CD8-positive, alpha-beta memory T cell (primary cell): ENCODE data around the gene TPST2. TPM values are rescaled to one million over a fixed set of nuclear protein-coding genes. Genes with fewer than 3 reads are reported as not detected.

Experiments
- CTCF ChIA-PET: fragments of 350-600 bp; sonication (Branson Sonifier 250); formaldehyde crosslinking; loops from one replicate; lab custom pipeline; 2021; ENCODE audit warnings: antibody characterized with exemption; lab: Charles Lee
- POLR2A ChIA-PET: fragments of 350-600 bp; sonication (Branson Sonifier 250); formaldehyde crosslinking; loops from one replicate; lab custom pipeline; 2021; ENCODE audit warnings: antibody characterized with exemption; lab: Charles Lee
- DNase-seq, 5 donors: peaks; one replicate each; pipeline versions ENCODE4 v3.0.0 to v3.0.0-alpha.2; 2020 to 2022; ENCODE audit warnings: mixed read lengths in 1 of 5
- H3K27ac ChIP-seq: one replicate; pipeline ENCODE4 v1.7.0; 2013; ENCODE audit warnings: low read depth, mild to moderate bottlenecking, low read length, moderate library complexity
- H3K27me3 ChIP-seq: 2 replicates; pipeline ENCODE4 v1.7.0; 2013; ENCODE audit warnings: low read length, mild to moderate bottlenecking; ENCODE audit not compliant: insufficient read depth, poor library complexity, severe bottlenecking
- H3K36me3 ChIP-seq: 2 replicates; pipeline ENCODE4 v1.7.0; 2013; ENCODE audit warnings: mild to moderate bottlenecking, low read length, moderate library complexity; ENCODE audit not compliant: insufficient read depth
- H3K4me1 ChIP-seq: 2 replicates; pipeline ENCODE4 v1.7.0; 2013; ENCODE audit warnings: mild to moderate bottlenecking, low read length, moderate library complexity; ENCODE audit not compliant: insufficient read depth
- H3K4me3 ChIP-seq: 2 replicates; pipeline ENCODE4 v1.7.0; 2013; ENCODE audit warnings: mild to moderate bottlenecking, low read length
- H3K9me3 ChIP-seq: 2 replicates; pipeline ENCODE4 v1.7.0; 2013; ENCODE audit warnings: mild to moderate bottlenecking, low read length
- H3K27ac Mint-ChIP-seq, 8 donors: one replicate each; pipeline ENCODE4 v1.8.0; 2020 to 2021; ENCODE audit warnings: mixed read lengths in 8 of 8, mild to moderate bottlenecking in 6 of 8, inconsistent platforms in 3 of 8, moderate library complexity in 3 of 8
- H3K27me3 Mint-ChIP-seq, 2 donors: one replicate each; pipeline ENCODE4 v1.8.0; 2020 to 2021; ENCODE audit warnings: mixed read lengths in 2 of 2, mild to moderate bottlenecking in 1 of 2, moderate library complexity in 1 of 2
- H3K36me3 Mint-ChIP-seq, 3 donors: one replicate each; pipeline ENCODE4 v1.8.0; 2020 to 2021; ENCODE audit warnings: mixed read lengths in 3 of 3, inconsistent platforms in 1 of 3, mild to moderate bottlenecking in 1 of 3
- H3K4me1 Mint-ChIP-seq, 3 donors: one replicate each; pipeline ENCODE4 v1.8.0; 2020 to 2021; ENCODE audit warnings: mixed read lengths in 3 of 3, inconsistent platforms in 1 of 3, mild to moderate bottlenecking in 1 of 3
- H3K4me3 Mint-ChIP-seq, 7 donors: one replicate each; pipeline ENCODE4 v1.8.0; 2020 to 2021; ENCODE audit warnings: mixed read lengths in 7 of 7, mild to moderate bottlenecking in 6 of 7, moderate library complexity in 4 of 7, inconsistent platforms in 2 of 7
- H3K9me3 Mint-ChIP-seq, 5 donors: one replicate each; pipeline ENCODE4 v1.8.0; 2020 to 2022; ENCODE audit warnings: mixed read lengths in 5 of 5, mild to moderate bottlenecking in 3 of 5, moderate library complexity in 2 of 5, inconsistent platforms in 1 of 5
- polyA plus RNA-seq: library from polyadenylated mRNA; unstranded; fragments of 300-500 nt; fragmentation: Illumina TruSeq; gene quantifications from one replicate; pipeline ENCODE4 v1.2.3, GENCODE V29; 2021
- total RNA-seq, 2 experiments: library from RNA; stranded (reverse); gene quantifications; one replicate each; pipeline ENCODE4 v1.2.3, GENCODE V29; 2021

Gene TPST2
- total and polyA plus RNA-seq, 3 experiments from 2014 or later: 36.7 to 201 (median 37.3) TPM

- DNase-seq: no peak
Observed at GRCh38 chr22:26481694-26482093, 108.2 kb downstream of the TPST2 start.

GRCh38 chr22:26481112-26481693 lies 108.7 kb downstream of the TPST2 start:
- ChIA-PET POLR2A (interaction anchor here (0.5 to 3.9 kb wide), 2 partner anchors 163 to 192 kb away, joined by 3 to 34 read pairs; no protein-coding TSS in a partner anchor), CTCF (interaction anchor here (1.3 kb wide), 1 partner anchor 22 kb away, joined by 4 read pairs; no protein-coding TSS in a partner anchor)
- Mint-ChIP-seq H3K27ac (peak overlapping the region in 5 of 8 donors; percentile 1 to 94 (median 85)), H3K27me3 (no peaks in the 10 kb centered on the region), H3K9me3 (no peaks in the 10 kb centered on the region), H3K4me1 (peaks cover 71 to 90% (median 86%) of the 10 kb centered on the region in 3 donors), H3K4me3 (peak overlapping the region in 5 of 7 donors; percentile 9 to 51 (median 35)), H3K36me3 (peaks cover 10 to 54% (median 13%) of the 10 kb centered on the region in 3 donors)
- Histone ChIP-seq H3K9me3 (no peaks in the 10 kb centered on the region), H3K27me3 (no peaks in the 10 kb centered on the region), H3K27ac (no peak overlapping the region), H3K36me3 (peaks cover 17% of the 10 kb centered on the region), H3K4me3 (no peak overlapping the region), H3K4me1 (peaks cover 57% of the 10 kb centered on the region)
- no peak for DNase-seq

More at GRCh38 chr22:26481694-26482093, 108.2 kb downstream of the TPST2 start:
- Mint-ChIP-seq H3K9me3 (no peaks in the 10 kb centered on the region), H3K36me3 (peaks cover 10 to 53% (median 11%) of the 10 kb centered on the region in 3 donors), H3K27me3 (no peaks in the 10 kb centered on the region), H3K4me1 (peaks cover 73 to 90% (median 86%) of the 10 kb centered on the region in 3 donors), H3K4me3 (peak overlapping the region; percentile 21 to 93 (median 81)), H3K27ac (peak overlapping the region in 6 of 8 donors; percentile 94 to 99 (median 99))
- H3K4me1 ChIP-seq: peaks cover 57% of the 10 kb centered on the region
- peaks cover 12% of the 10 kb centered on the region for H3K36me3 ChIP-seq
- ChIA-PET POLR2A (interaction anchor here (0.5 to 3.9 kb wide), 3 partner anchors 52 to 192 kb away, joined by 3 to 34 read pairs (median 22); partner anchors contain the start of gene ASPHD2), CTCF (interaction anchor here (1.3 kb wide), 1 partner anchor 21 kb away, joined by 4 read pairs; no protein-coding TSS in a partner anchor)
- no peaks in the 10 kb centered on the region for H3K27me3 ChIP-seq
- no peak overlapping the region for H3K27ac ChIP-seq
- no peaks in the 10 kb centered on the region for H3K9me3 ChIP-seq
- no peak overlapping the region for H3K4me3 ChIP-seq

GRCh38 chr22:26480611-26480932 lies 109.4 kb downstream of the TPST2 start:
- ChIA-PET CTCF (no interaction called here), POLR2A (no interaction called here)
- H3K4me3 ChIP-seq: no peak overlapping the region
- H3K4me1 ChIP-seq: peaks cover 57% of the 10 kb centered on the region
- H3K9me3 ChIP-seq: no peaks in the 10 kb centered on the region
- Mint-ChIP-seq H3K4me1 (peaks cover 66 to 83% (median 79%) of the 10 kb centered on the region in 3 donors), H3K36me3 (peaks cover 10 to 52% (median 13%) of the 10 kb centered on the region in 3 donors), H3K4me3 (peak overlapping the region in 3 of 7 donors; percentile 21 to 48 (median 35)), H3K9me3 (no peaks in the 10 kb centered on the region), H3K27ac (peak overlapping the region in 2 of 8 donors; percentile 85 to 94), H3K27me3 (no peaks in the 10 kb centered on the region)
- H3K27ac ChIP-seq: no peak overlapping the region
- H3K36me3 ChIP-seq: peaks cover 18% of the 10 kb centered on the region
- H3K27me3 ChIP-seq: no peaks in the 10 kb centered on the region
- DNase-seq: no peak

GRCh38 chr22:26479792-26480610 lies 109.9 kb downstream of the TPST2 start:
- Histone ChIP-seq H3K4me3 (peak overlapping the region; percentile 46), H3K27ac (peak overlapping the region; percentile 30), H3K27me3 (no peaks in the 10 kb centered on the region), H3K36me3 (peaks cover 18% of the 10 kb centered on the region), H3K4me1 (peaks cover 56% of the 10 kb centered on the region), H3K9me3 (no peaks in the 10 kb centered on the region)
- CTCF ChIA-PET: interaction anchor here (1.0 to 1.5 kb wide), 4 partner anchors 19 to 185 kb away, joined by 3 read pairs; no protein-coding TSS in a partner anchor
- H3K27me3 Mint-ChIP-seq: no peaks in the 10 kb centered on the region
- H3K4me3 Mint-ChIP-seq: peak overlapping the region; percentile 12 to 75 (median 65)
- H3K4me1 Mint-ChIP-seq: peaks cover 60 to 79% (median 74%) of the 10 kb centered on the region in 3 donors
- H3K36me3 Mint-ChIP-seq: peaks cover 10 to 57% (median 13%) of the 10 kb centered on the region in 3 donors
- peak overlapping the region; percentile 2 to 94 (median 52) for H3K27ac Mint-ChIP-seq
- no peaks in the 10 kb centered on the region for H3K9me3 Mint-ChIP-seq
- DNase-seq: no peak
- POLR2A ChIA-PET: no interaction called here

GRCh38 chr22:26479043-26479791 lies 110.7 kb downstream of the TPST2 start:
- DNase-seq: no peak
- ChIA-PET CTCF (interaction anchor here (1.0 to 1.5 kb wide), 4 partner anchors 19 to 185 kb away, joined by 3 read pairs; no protein-coding TSS in a partner anchor), POLR2A (no interaction called here)
- peak overlapping the region; percentile 12 to 75 (median 65) for H3K4me3 Mint-ChIP-seq
- no peaks in the 10 kb centered on the region for H3K9me3 Mint-ChIP-seq
- H3K4me1 Mint-ChIP-seq: peaks cover 54 to 75% (median 70%) of the 10 kb centered on the region in 3 donors
- peaks cover 10 to 63% (median 16%) of the 10 kb centered on the region in 3 donors for H3K36me3 Mint-ChIP-seq
- Histone ChIP-seq H3K4me3 (peak overlapping the region; percentile 46), H3K27ac (peak overlapping the region; percentile 30), H3K4me1 (peaks cover 48% of the 10 kb centered on the region), H3K36me3 (peaks cover 18% of the 10 kb centered on the region), H3K27me3 (no peaks in the 10 kb centered on the region), H3K9me3 (no peaks in the 10 kb centered on the region)
- peak overlapping the region; percentile 1 to 89 (median 54) for H3K27ac Mint-ChIP-seq
- H3K27me3 Mint-ChIP-seq: no peaks in the 10 kb centered on the region

GRCh38 chr22:26477341-26477731 lies 112.6 kb downstream of the TPST2 start:
- Mint-ChIP-seq H3K36me3 (peaks cover 16 to 73% (median 25%) of the 10 kb centered on the region in 3 donors), H3K4me1 (peaks cover 41 to 57% (median 57%) of the 10 kb centered on the region in 3 donors), H3K4me3 (peak overlapping the region in 1 of 7 donors; percentile 51), H3K27me3 (no peaks in the 10 kb centered on the region), H3K9me3 (no peaks in the 10 kb centered on the region), H3K27ac (peak overlapping the region in 1 of 8 donors; percentile 21)
- ChIA-PET CTCF (no interaction called here), POLR2A (no interaction called here)
- Histone ChIP-seq H3K9me3 (no peaks in the 10 kb centered on the region), H3K4me3 (no peak overlapping the region), H3K36me3 (peaks cover 27% of the 10 kb centered on the region), H3K27me3 (no peaks in the 10 kb centered on the region), H3K4me1 (peaks cover 37% of the 10 kb centered on the region), H3K27ac (no peak overlapping the region)
- DNase-seq: no peak

GRCh38 chr22:26476705-26477340 lies 113.1 kb downstream of the TPST2 start:
- DNase-seq: no peak
- Histone ChIP-seq H3K4me3 (no peak overlapping the region), H3K27ac (no peak overlapping the region), H3K4me1 (peaks cover 32% of the 10 kb centered on the region), H3K36me3 (peaks cover 32% of the 10 kb centered on the region), H3K27me3 (no peaks in the 10 kb centered on the region), H3K9me3 (no peaks in the 10 kb centered on the region)
- no peaks in the 10 kb centered on the region for H3K27me3 Mint-ChIP-seq
- no peaks in the 10 kb centered on the region for H3K9me3 Mint-ChIP-seq
- no peak overlapping the region for H3K4me3 Mint-ChIP-seq
- H3K36me3 Mint-ChIP-seq: peaks cover 16 to 78% (median 25%) of the 10 kb centered on the region in 3 donors
- peaks cover 36 to 52% (median 52%) of the 10 kb centered on the region in 3 donors for H3K4me1 Mint-ChIP-seq
- POLR2A ChIA-PET: no interaction called here
- peak overlapping the region in 2 of 8 donors; percentile 17 to 21 for H3K27ac Mint-ChIP-seq
- CTCF ChIA-PET: no interaction called here
